ENCODE measurements around the gene C19orf44.

The C19orf44 gene

DNA sequence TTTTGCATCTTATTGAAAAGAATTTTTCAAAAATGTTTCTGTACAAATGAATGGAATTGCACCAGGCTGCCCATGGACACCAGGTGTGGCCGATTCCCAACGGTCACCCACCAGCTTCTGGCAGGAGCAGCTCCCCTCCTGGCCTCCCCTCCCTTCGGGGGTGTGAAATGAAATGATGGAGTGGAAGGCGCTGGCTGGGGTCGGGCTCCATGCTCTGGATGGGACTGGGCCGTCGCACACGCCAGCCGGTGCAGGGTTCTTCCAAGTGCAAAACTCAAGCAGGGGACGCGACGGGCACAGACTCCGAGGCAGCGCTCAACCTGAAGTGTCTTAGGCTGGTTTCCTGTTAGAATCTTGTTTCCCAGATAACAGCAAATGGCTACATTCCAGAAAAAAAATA is 21.9 kb downstream of the C19orf44 start:
- no peak for TF ChIP-seq POLR2A (IDR thresholded peaks at IDR 0.05; ENCODE audit: extremely low read depth, insufficient read length)
- TF ChIP-seq, protein P1, sequence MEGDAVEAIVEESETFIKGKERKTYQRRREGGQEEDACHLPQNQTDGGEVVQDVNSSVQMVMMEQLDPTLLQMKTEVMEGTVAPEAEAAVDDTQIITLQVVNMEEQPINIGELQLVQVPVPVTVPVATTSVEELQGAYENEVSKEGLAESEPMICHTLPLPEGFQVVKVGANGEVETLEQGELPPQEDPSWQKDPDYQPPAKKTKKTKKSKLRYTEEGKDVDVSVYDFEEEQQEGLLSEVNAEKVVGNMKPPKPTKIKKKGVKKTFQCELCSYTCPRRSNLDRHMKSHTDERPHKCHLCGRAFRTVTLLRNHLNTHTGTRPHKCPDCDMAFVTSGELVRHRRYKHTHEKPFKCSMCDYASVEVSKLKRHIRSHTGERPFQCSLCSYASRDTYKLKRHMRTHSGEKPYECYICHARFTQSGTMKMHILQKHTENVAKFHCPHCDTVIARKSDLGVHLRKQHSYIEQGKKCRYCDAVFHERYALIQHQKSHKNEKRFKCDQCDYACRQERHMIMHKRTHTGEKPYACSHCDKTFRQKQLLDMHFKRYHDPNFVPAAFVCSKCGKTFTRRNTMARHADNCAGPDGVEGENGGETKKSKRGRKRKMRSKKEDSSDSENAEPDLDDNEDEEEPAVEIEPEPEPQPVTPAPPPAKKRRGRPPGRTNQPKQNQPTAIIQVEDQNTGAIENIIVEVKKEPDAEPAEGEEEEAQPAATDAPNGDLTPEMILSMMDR (IDR thresholded peaks at IDR 0.05; ENCODE audit: low read depth, low read length): no peak
- TF ChIP-seq, protein P2, sequence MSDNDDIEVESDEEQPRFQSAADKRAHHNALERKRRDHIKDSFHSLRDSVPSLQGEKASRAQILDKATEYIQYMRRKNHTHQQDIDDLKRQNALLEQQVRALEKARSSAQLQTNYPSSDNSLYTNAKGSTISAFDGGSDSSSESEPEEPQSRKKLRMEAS (IDR thresholded peaks at IDR 0.05; ENCODE audit: low read depth, low read length): no peak
- no peak for TF ChIP-seq MYC (IDR thresholded peaks at IDR 0.05; ENCODE audit: low read depth, low read length)
- DNase-seq (ENCODE audit: low read depth): no peak
- no peak overlapping the region for H3K4me3 ChIP-seq (ENCODE audit: low read depth, low read length)

DNA sequence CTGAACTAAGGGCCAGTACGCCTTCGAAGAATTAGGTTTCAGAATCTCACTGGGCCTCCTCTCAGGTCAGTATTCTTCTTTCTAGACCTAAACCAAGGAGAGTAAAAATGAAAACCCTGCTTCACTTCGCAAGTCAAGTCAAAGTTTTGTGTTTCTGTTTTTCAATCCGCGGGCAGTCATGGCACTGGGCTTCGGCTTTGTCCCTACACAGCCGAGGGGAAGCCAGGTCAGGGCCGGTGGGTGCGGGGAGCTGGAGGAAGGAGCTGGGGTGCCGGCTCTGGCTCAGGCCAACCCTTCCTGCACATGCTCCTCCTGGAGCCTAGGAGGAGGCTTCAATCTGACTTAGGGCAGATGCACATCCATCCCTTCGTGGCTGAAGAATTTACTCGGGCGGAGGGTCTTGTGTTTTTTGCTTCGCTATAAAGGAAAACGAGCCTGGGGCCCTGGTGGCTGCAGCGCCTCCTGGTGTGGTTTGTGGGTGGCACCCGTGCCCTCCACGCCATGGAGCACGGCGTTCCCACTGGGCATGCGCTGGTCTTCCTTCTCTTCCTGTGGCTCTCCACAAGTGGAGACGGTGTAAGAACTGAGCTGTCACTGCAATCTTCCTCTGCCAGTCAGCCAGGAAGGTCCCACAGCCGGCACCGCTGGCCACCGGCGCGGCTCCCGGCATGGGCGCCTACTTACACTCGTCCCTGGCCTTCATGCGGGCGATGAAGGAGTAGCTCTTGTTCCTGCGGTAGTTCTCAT is 22.5 kb downstream of the C19orf44 start:
- no peak overlapping the region for H3K4me3 ChIP-seq (ENCODE audit: low read depth, low read length)
- DNase-seq (ENCODE audit: low read depth): no peak
- TF ChIP-seq MYC (IDR thresholded peaks at IDR 0.05; ENCODE audit: low read depth, low read length) (no peak), POLR2A (IDR thresholded peaks at IDR 0.05; ENCODE audit: extremely low read depth, insufficient read length) (no peak)
- TF ChIP-seq, protein P2 (IDR thresholded peaks at IDR 0.05; ENCODE audit: low read depth, low read length): no peak
- TF ChIP-seq, protein P1 (IDR thresholded peaks at IDR 0.05; ENCODE audit: low read depth, low read length): no peak

DNA sequence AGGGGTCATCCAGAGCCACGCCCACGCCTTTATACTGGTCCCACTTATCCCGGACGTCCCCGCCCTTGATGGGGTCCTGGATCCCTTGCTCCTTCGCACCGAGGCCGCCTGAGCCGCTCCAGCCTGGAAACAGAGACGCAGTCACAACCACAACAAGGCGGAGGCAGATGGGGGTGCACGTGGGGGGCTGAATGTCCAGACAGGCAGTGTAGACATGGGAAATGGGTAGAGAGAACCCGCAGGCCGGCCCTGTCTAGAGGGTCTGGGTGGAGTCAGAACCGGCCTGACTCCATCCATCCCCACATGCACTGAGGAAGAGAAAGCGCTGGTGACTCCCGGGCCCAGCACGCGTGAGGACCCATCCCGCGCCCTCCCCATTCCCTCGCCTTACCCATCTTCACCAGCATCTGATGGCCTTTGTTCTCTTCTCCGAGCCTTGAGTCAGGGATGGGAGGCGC is 23.1 kb downstream of the C19orf44 start:
- DNase-seq (ENCODE audit: low read depth): no peak
- no peak overlapping the region for H3K4me3 ChIP-seq (ENCODE audit: low read depth, low read length)
- TF ChIP-seq MYC (IDR thresholded peaks at IDR 0.05; ENCODE audit: low read depth, low read length) (no peak), POLR2A (IDR thresholded peaks at IDR 0.05; ENCODE audit: extremely low read depth, insufficient read length) (no peak)
- TF ChIP-seq, protein P1 (IDR thresholded peaks at IDR 0.05; ENCODE audit: low read depth, low read length): no peak
- TF ChIP-seq, protein P2 (IDR thresholded peaks at IDR 0.05; ENCODE audit: low read depth, low read length): no peak

DNA sequence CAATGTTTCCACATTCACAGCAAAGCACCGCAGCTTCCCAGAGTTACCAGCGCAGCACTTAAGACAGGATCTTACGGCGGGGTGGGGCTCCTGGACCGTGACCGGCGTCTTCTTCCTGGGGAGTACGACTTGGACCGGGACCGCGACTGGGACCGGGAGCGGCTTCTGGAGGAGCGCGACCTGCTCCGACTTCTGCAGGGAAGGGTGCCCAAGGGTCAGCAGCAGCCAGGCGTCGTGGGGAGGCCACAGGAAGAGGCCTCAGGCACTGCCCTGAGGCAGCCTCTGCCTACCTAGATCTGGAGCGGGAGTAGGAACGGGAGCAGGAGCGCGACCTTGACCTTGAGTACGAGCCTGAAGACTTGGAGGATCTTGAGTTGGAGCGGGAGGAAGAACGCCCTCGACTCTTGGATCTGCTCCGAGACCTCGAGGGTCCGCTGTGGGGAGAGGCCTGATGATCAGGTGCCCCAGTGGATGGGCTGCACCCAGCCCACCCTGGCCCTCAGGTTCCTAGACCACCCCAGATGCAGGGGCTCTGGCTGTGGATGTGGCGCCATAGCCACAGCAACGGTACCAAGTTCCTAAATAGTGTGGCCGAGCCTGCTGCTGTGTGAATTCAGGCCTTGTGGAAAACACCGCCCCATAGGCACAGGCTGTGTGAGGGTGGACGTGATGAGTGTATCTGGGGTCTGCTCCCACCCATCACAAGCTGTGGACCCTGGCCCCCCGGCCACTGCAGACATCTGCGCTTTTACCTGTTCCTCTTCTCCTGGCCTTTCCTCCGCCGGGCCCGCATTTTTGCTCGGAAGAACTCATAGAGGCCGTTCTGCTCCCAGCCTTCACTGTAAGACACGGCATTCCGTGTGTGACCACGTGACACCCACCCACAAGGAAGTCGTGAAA is 24.1 kb downstream of the C19orf44 start:
- TF ChIP-seq MYC (IDR thresholded peaks at IDR 0.05; ENCODE audit: low read depth, low read length): no peak
- TF ChIP-seq, protein P2 (IDR thresholded peaks at IDR 0.05; ENCODE audit: low read depth, low read length): no peak
- TF ChIP-seq, protein P1 (IDR thresholded peaks at IDR 0.05; ENCODE audit: low read depth, low read length): no peak
- TF ChIP-seq POLR2A (IDR thresholded peaks at IDR 0.05; ENCODE audit: extremely low read depth, insufficient read length): no peak
- H3K4me3 ChIP-seq (ENCODE audit: low read depth, low read length): no peak overlapping the region
- DNase-seq (ENCODE audit: low read depth): no peak

DNA sequence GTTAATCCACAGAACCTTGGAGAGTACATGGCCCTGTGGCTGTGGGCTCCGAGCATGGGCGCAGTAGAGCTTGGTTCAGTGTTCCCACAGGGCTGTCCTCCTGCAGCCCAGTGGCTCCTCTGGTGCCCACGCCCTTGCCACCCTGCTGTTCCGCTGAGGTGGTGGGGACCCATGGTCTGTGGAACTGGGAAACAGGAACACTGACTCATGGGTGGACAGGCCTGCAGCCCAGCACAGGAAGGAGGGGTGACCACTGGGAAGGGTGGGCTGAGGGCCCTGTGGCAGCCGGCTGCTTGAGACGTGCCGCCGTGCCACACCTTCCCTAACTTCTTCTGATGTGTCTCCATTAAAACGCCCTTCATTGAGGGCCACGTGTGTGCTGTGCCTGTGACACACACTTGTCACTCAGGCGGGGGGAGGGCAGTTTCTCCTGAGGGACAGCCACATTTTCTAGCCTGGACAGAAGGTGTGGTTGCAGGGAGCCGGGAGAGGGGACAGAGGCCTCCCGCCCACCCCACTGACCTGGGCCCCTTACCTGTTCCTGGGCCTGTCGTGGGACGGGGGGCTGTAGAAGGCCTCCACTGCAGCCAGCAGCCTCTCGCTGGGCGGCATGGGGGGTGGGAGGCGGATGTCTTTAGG is 24.9 kb downstream of the C19orf44 start:
- no peak overlapping the region for H3K4me3 ChIP-seq (ENCODE audit: low read depth, low read length)
- DNase-seq (ENCODE audit: low read depth): no peak
- TF ChIP-seq, protein P2 (IDR thresholded peaks at IDR 0.05; ENCODE audit: low read depth, low read length): no peak
- TF ChIP-seq, protein P1 (IDR thresholded peaks at IDR 0.05; ENCODE audit: low read depth, low read length): no peak
- TF ChIP-seq POLR2A (IDR thresholded peaks at IDR 0.05; ENCODE audit: extremely low read depth, insufficient read length) (no peak), MYC (IDR thresholded peaks at IDR 0.05; ENCODE audit: low read depth, low read length) (no peak)
